ENCODE results near the gene CCBE1.

DNA sequence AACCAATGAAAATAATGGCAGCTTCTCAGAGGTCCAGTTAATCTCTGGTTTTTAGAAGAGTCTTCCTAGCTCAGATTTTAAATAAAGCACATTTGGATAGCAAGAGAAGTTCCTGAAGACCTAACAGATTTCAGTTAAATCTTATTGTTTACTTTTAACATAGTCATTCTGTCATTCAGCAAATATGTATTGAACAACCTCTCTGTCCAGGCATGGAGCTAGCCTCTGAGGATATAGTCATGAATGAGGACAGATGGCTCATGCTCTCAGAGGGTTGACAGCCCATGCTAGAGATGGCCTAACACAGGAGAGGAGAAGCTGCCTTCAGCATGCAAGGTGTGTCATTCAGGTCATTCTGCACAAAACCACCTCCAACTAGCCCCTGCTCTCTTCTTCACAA, 6.2 kb downstream of the CCBE1 start:
- no peak for TF ChIP-seq POLR2A (IDR thresholded peaks at IDR 0.05; ENCODE audit: low read depth, low read length)
- no peak for TF ChIP-seq RFX5 (IDR thresholded peaks at IDR 0.05; ENCODE audit: low read depth, low read length)
- TF ChIP-seq MXI1 (IDR thresholded peaks at IDR 0.05; ENCODE audit: borderline replicate concordance, low read depth, low read length), result peak; percentile 64; the same call in 1 of the 2 replicates
- TF ChIP-seq, protein P1, sequence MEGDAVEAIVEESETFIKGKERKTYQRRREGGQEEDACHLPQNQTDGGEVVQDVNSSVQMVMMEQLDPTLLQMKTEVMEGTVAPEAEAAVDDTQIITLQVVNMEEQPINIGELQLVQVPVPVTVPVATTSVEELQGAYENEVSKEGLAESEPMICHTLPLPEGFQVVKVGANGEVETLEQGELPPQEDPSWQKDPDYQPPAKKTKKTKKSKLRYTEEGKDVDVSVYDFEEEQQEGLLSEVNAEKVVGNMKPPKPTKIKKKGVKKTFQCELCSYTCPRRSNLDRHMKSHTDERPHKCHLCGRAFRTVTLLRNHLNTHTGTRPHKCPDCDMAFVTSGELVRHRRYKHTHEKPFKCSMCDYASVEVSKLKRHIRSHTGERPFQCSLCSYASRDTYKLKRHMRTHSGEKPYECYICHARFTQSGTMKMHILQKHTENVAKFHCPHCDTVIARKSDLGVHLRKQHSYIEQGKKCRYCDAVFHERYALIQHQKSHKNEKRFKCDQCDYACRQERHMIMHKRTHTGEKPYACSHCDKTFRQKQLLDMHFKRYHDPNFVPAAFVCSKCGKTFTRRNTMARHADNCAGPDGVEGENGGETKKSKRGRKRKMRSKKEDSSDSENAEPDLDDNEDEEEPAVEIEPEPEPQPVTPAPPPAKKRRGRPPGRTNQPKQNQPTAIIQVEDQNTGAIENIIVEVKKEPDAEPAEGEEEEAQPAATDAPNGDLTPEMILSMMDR (conservative IDR thresholded peaks at IDR 0.05; ENCODE audit: low read depth, low read length), result no peak
- TF ChIP-seq USF2 (IDR thresholded peaks at IDR 0.05; ENCODE audit: low read depth, low read length), result no peak
- TF ChIP-seq CHD1 (IDR thresholded peaks at IDR 0.05; ENCODE audit: low read depth, low read length), result no peak
- TF ChIP-seq FOS (IDR thresholded peaks at IDR 0.05; ENCODE audit: low read depth, low read length), result no peak
- no peak for TF ChIP-seq RCOR1 (IDR thresholded peaks at IDR 0.05; ENCODE audit: insufficient replicate concordance, low read length)
- no peak for TF ChIP-seq RAD21 (IDR thresholded peaks at IDR 0.05; ENCODE audit: low read length)
- no peak for TF ChIP-seq SMC3 (IDR thresholded peaks at IDR 0.05; ENCODE audit: low read depth, low read length)
- peak; percentile 20; the same call in 1 of the 2 replicates for TF ChIP-seq CEBPB (IDR thresholded peaks at IDR 0.05; ENCODE audit: low read depth, low read length)
- no peak for TF ChIP-seq BHLHE40 (IDR thresholded peaks at IDR 0.05; ENCODE audit: low read depth, low read length)

All from IMR-90 (cell line).